Endodermal cell (in vitro differentiated cells): ENCODE measurements around the gene SLIT3. TPM values are rescaled to one million over a fixed set of nuclear protein-coding genes. Genes with fewer than 3 reads are reported as not detected.

Source experiments
- DNase-seq: peaks from one replicate; pipeline ENCODE4 v3.0.0-alpha.2; 2017
- H3K27ac ChIP-seq: 2 replicates; pipeline ENCODE4 v1.5.1; 2013; ENCODE audit warnings: mild to moderate bottlenecking, low read depth, low read length, moderate library complexity
- H3K27me3 ChIP-seq: 2 replicates; pipeline ENCODE4 v1.6.1; 2013; ENCODE audit warnings: mild to moderate bottlenecking, low read length, moderate library complexity; ENCODE audit not compliant: insufficient read depth, control insufficient read depth, poor library complexity, severe bottlenecking
- H3K36me3 ChIP-seq: 2 replicates; pipeline ENCODE4 v1.7.0; 2013; ENCODE audit warnings: mild to moderate bottlenecking, low read length, moderate library complexity; ENCODE audit not compliant: control insufficient read depth, insufficient read depth
- H3K4me1 ChIP-seq: one replicate; pipeline ENCODE4 v1.7.0; 2013; ENCODE audit warnings: low read length; ENCODE audit not compliant: control insufficient read depth, insufficient read depth
- H3K4me3 ChIP-seq: 2 replicates; pipeline ENCODE4 v1.5.1; 2013; ENCODE audit warnings: mild to moderate bottlenecking, low read length, moderate library complexity
- H3K9ac ChIP-seq: 2 replicates; pipeline ENCODE4 v1.6.1; 2013; ENCODE audit warnings: mild to moderate bottlenecking, low read length, moderate library complexity; ENCODE audit not compliant: poor library complexity, severe bottlenecking; ENCODE audit errors: extremely low read depth
- H3K9me3 ChIP-seq: 2 replicates; pipeline ENCODE4 v1.6.1; 2013; ENCODE audit warnings: mild to moderate bottlenecking, low read length, moderate library complexity; ENCODE audit not compliant: control insufficient read depth
- H3K27ac Mint-ChIP-seq: 2 replicates; pipeline ENCODE4 v1.8.0; 2020; ENCODE audit warnings: mixed read lengths
- H3K27me3 Mint-ChIP-seq: 2 replicates; pipeline ENCODE4 v1.8.0; 2021; ENCODE audit warnings: mild to moderate bottlenecking, mixed read lengths; ENCODE audit not compliant: insufficient read depth
- H3K36me3 Mint-ChIP-seq: 2 replicates; pipeline ENCODE4 v1.8.0; 2020; ENCODE audit warnings: low read depth, mixed read lengths
- H3K4me1 Mint-ChIP-seq: 2 replicates; pipeline ENCODE4 v1.8.0; 2020; ENCODE audit warnings: mixed read lengths
- H3K4me3 Mint-ChIP-seq: 2 replicates; pipeline ENCODE4 v1.8.0; 2020; ENCODE audit warnings: mild to moderate bottlenecking, moderate library complexity, mixed read lengths
- H3K9me3 Mint-ChIP-seq: 2 replicates; pipeline ENCODE4 v1.8.0; 2020; ENCODE audit warnings: mild to moderate bottlenecking, mixed read lengths
- WGBS, 2 experiments: methylation state at CpG; one replicate each; pipeline versions ENCODE4 v1.1.5 to v1.1.7; 2013; ENCODE audit warnings: missing lambda C conversion rate in 2 of 2, mixed read lengths in 1 of 2; ENCODE audit not compliant: insufficient coverage in 1 of 2, insufficient read length in 1 of 2; 5-methylcytosine and 5-hydroxymethylcytosine counted together
- total RNA-seq, 2 donors: library from RNA; stranded (reverse); fragmentation: NEBNext Ultra II Directional in 1 of 2; extraction: Animal tissue kit (Norgen Biotek cat#: 25700) in 1 of 2; gene quantifications; 2 replicates in 1 of 2; 3 replicates in 1 of 2; pipeline ENCODE4 v1.2.1, GENCODE V29; 2021
- TF ChIP-seq, protein P1 (sequence below): fragments of 200-600 bp; sonication (generic); conservative IDR thresholded peaks from 2 replicates; pipeline ENCODE4 v1.5.0; 2021; ENCODE audit warnings: antibody characterized with exemption, mild to moderate bottlenecking

Gene SLIT3
- total RNA-seq, 2 donors from 2014 or later = 2.5 to 3.4 TPM

DNA sequence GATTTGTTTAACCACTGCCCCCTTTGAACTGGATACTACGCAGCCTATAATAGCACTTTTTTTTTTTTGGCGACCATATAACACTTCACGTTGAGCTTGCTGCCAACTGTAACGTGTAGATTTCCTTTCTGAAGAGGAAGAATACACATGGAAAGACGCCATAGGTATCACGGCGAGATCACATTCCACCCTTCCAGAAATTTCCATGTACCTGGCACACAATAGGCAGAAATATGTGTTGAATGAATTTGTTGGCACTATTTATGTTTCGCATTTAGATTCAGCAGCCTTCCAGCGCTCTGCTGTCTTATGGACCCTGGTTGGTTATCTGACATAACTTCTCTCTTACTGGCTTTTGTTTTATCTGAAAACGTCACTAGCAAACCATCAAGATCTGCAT is 250.3 kb downstream of the SLIT3 start:
- H3K27me3 Mint-ChIP-seq = peaks cover 16% of the 10 kb centered on the region
- no peak overlapping the region for H3K4me3 Mint-ChIP-seq
- no peak overlapping the region for H3K27ac Mint-ChIP-seq

DNA sequence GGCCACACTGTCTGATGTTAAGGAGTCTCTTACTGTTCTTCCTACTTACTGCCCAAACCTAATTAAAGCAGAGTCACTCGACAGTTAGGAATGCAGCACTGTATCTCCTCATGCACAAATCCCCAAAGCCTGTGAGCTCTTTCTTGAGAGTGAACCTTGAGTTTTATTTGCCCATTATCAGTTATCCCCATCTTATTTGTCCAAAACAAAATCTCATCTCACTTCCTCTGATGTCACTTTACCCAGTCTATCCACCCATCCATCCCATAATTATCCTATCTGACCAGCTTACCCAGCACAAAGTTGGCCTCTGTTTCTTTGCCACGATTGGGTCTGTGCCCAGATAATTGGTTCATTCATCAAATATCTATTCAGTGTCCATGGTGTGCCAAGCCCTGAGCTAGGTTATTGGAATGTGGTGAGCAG is 250.8 kb downstream of the SLIT3 start:
- TF ChIP-seq, protein P1, sequence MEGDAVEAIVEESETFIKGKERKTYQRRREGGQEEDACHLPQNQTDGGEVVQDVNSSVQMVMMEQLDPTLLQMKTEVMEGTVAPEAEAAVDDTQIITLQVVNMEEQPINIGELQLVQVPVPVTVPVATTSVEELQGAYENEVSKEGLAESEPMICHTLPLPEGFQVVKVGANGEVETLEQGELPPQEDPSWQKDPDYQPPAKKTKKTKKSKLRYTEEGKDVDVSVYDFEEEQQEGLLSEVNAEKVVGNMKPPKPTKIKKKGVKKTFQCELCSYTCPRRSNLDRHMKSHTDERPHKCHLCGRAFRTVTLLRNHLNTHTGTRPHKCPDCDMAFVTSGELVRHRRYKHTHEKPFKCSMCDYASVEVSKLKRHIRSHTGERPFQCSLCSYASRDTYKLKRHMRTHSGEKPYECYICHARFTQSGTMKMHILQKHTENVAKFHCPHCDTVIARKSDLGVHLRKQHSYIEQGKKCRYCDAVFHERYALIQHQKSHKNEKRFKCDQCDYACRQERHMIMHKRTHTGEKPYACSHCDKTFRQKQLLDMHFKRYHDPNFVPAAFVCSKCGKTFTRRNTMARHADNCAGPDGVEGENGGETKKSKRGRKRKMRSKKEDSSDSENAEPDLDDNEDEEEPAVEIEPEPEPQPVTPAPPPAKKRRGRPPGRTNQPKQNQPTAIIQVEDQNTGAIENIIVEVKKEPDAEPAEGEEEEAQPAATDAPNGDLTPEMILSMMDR = no peak
- Histone ChIP-seq H3K4me3 (no peak overlapping the region), H3K36me3 (no peaks in the 10 kb centered on the region), H3K27me3 (no peaks in the 10 kb centered on the region), H3K27ac (no peak overlapping the region), H3K9me3 (no peaks in the 10 kb centered on the region), H3K4me1 (no peaks in the 10 kb centered on the region), H3K9ac (no peak overlapping the region)
- H3K9me3 Mint-ChIP-seq = no peaks in the 10 kb centered on the region
- peaks cover 18% of the 10 kb centered on the region for H3K27me3 Mint-ChIP-seq
- DNase-seq = no peak
- WGBS, 2 experiments = 75 to 80% methylated on average over 2 of the region's 2 CpGs
- no peak overlapping the region for H3K4me3 Mint-ChIP-seq
- no peak overlapping the region for H3K27ac Mint-ChIP-seq
- no peaks in the 10 kb centered on the region for H3K4me1 Mint-ChIP-seq
- no peaks in the 10 kb centered on the region for H3K36me3 Mint-ChIP-seq

More for the DNA sequence above, 250.3 kb downstream of the SLIT3 start:
- TF ChIP-seq, protein P1 = no peak
- Histone ChIP-seq H3K36me3 (no peaks in the 10 kb centered on the region), H3K27ac (no peak overlapping the region), H3K9ac (no peak overlapping the region), H3K9me3 (no peaks in the 10 kb centered on the region), H3K4me1 (no peaks in the 10 kb centered on the region), H3K4me3 (no peak overlapping the region), H3K27me3 (no peaks in the 10 kb centered on the region)
- DNase-seq = no peak
- H3K9me3 Mint-ChIP-seq = no peaks in the 10 kb centered on the region
- WGBS, 2 experiments = 93 to 99% methylated on average over 9 to 10 of the region's 10 CpGs
- H3K36me3 Mint-ChIP-seq = no peaks in the 10 kb centered on the region
- no peaks in the 10 kb centered on the region for H3K4me1 Mint-ChIP-seq

DNA sequence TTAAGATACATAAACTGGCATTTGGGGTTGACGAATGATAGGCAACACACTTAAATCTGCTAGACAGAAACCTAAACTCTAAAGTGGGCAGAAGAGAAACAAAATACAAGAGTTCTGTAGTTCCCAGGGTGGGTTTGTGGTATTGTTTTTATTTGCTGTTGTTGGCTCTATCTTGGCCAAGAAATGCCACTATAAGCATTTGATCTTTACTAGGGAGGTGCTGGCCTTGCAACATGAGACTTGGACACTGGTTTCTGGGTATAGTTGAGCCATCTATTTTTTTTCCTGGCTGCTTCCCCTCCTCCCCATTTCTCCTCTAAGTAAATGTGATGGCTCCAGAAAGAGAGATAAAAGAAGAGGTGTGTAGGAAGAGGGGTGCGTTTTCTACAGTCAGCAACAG is 251.2 kb downstream of the SLIT3 start:
- no peak overlapping the region for H3K4me3 ChIP-seq
- H3K4me1 Mint-ChIP-seq = no peaks in the 10 kb centered on the region
- no peak overlapping the region for H3K9ac ChIP-seq
- H3K4me3 Mint-ChIP-seq = no peak overlapping the region
- H3K36me3 Mint-ChIP-seq = no peaks in the 10 kb centered on the region
- H3K27ac ChIP-seq = no peak overlapping the region
- H3K36me3 ChIP-seq = no peaks in the 10 kb centered on the region
- H3K4me1 ChIP-seq = no peaks in the 10 kb centered on the region
- no peaks in the 10 kb centered on the region for H3K9me3 Mint-ChIP-seq
- peaks cover 18% of the 10 kb centered on the region for H3K27me3 Mint-ChIP-seq
- TF ChIP-seq, protein P1 = no peak
- H3K9me3 ChIP-seq = no peaks in the 10 kb centered on the region
- H3K27me3 ChIP-seq = no peaks in the 10 kb centered on the region
- no peak for DNase-seq
- WGBS, 2 experiments = 93% methylated on average over 2 of the region's 2 CpGs
- H3K27ac Mint-ChIP-seq = no peak overlapping the region
